HepG2 (cell line): ENCODE data around the gene RNF183. TPM values are rescaled to one million over a fixed set of nuclear protein-coding genes. Genes with fewer than 3 reads are reported as not detected.

Experiments used
- ARNT2 ChIP-seq: sonication (generic); formaldehyde crosslinking; IDR thresholded peaks from 2 replicates; pipeline ENCODE4 v1.8.0; 2022; ENCODE audit warnings: mild to moderate bottlenecking, low read depth, missing genetic modification reagents, moderate library complexity
- KIAA2018 ChIP-seq: sonication (generic); formaldehyde crosslinking; IDR thresholded peaks from 2 replicates; pipeline ENCODE4 v1.5.0; 2020; ENCODE audit warnings: mild to moderate bottlenecking, missing genetic modification reagents, borderline replicate concordance
- ZUFSP ChIP-seq: sonication (generic); formaldehyde crosslinking; IDR thresholded peaks from 2 replicates; pipeline ENCODE4 v1.9.0; 2021; ENCODE audit warnings: missing genetic modification reagents, mild to moderate bottlenecking, borderline replicate concordance
- polyA plus RNA-seq, 8 experiments: library from polyadenylated mRNA; depleted of rRNA in 3 of 8; stranded (reverse) in 7 of 8; unstranded in 1 of 8; fragments of >200 nt; fragmentation: Illumina TruSeq in 4 of 8; extraction: Trizol in 4 of 8; gene quantifications; 2 replicates each; pipeline versions ENCODE4 v1.2.1 to v1.2.3, GENCODE V29; 2011 to 2016; ENCODE audit warnings: low read depth in 4 of 8, missing spikeins in 1 of 8, mixed read lengths in 1 of 8; ENCODE audit not compliant: insufficient read depth in 1 of 8
- total RNA-seq, 5 experiments: library from RNA; depleted of rRNA; stranded (reverse); fragments of >200 nt; fragmentation: Illumina TruSeq; extraction: Trizol; gene quantifications; 2 replicates each; pipeline ENCODE4 v1.2.3, GENCODE V29; 2016; ENCODE audit warnings: low read depth in 1 of 5

The RNF183 gene
- total and polyA plus RNA-seq, 2 of the 13 experiments (the other 11 are each of a cell fraction or from before 2014, with no cell fraction given): 0.13 to 6.5 TPM

- TF ChIP-seq KIAA2018 (CRISPR knock-in tag) (no peak), ZUFSP (no peak), ARNT2 (CRISPR knock-in tag) (no peak)
Observed at GRCh38 chr9:113348437-113348836, 45.3 kb upstream of the RNF183 start (continued).
